ENCODE measurements around the gene EXOC3L4.
A peak's percentile ranks its signal among the peaks of the same experiment; 100 is the strongest.

The EXOC3L4 gene

GRCh38 chr14:103140316-103141109, 46.0 kb downstream of the EXOC3L4 start:
- H3K9me3 Mint-ChIP-seq, result no peaks in the 10 kb centered on the region
- TF ChIP-seq CTCF (IDR thresholded peaks at IDR 0.05), result no peak
- peaks cover 27% of the 10 kb centered on the region for H3K27me3 Mint-ChIP-seq (ENCODE audit: low read depth, poor library complexity)
- DNase-seq, result no peak
- no peak overlapping the region for H3K27ac Mint-ChIP-seq
- H3K4me3 Mint-ChIP-seq, result peak overlapping the region; percentile 78
- H3K4me1 Mint-ChIP-seq, result peaks cover 68% of the 10 kb centered on the region
- H3K36me3 Mint-ChIP-seq (ENCODE audit: low read depth), result peaks cover 10% of the 10 kb centered on the region

DNA sequence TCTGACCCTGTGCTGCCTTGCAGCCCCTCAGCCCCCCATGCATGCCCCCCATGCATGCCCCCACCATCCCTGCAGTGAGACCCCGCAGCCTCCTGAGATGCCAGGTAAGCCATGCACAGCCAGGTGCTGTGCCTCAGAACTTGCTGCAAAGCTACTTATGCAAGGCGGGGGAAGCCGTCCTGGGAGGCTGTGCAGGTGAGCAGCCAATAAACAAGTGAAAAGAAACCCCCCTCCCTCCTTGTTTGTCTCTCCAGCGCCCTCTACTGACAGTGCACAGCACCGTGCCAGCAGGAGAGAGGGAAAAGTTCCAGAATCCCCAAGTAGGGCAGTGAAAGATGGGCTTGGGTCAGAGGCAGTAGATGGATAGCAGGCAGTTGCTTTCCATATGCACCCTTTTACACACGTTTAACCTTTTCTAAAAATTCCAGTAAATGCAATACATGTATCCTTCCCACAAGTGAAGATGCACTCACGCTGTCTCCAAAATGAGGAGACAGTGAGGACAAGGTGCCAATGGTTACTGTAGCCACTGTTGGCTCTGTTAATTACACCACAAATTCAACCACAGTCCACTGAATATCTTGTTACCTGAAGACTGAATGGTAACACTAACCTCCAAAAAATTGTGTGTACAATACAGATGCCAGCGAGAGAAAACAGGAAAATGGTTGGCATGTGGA, 46.7 kb downstream of the EXOC3L4 start:
- DNase-seq, result no peak
- H3K36me3 Mint-ChIP-seq (ENCODE audit: low read depth), result peaks cover 8% of the 10 kb centered on the region
- TF ChIP-seq CTCF (IDR thresholded peaks at IDR 0.05), result peak; percentile 21
- peaks cover 68% of the 10 kb centered on the region for H3K4me1 Mint-ChIP-seq
- no peak overlapping the region for H3K4me3 Mint-ChIP-seq
- H3K27ac Mint-ChIP-seq, result no peak overlapping the region
- H3K27me3 Mint-ChIP-seq (ENCODE audit: low read depth, poor library complexity), result peaks cover 27% of the 10 kb centered on the region
- no peaks in the 10 kb centered on the region for H3K9me3 Mint-ChIP-seq

GRCh38 chr14:103142026-103142425, 47.5 kb downstream of the EXOC3L4 start:
- H3K9me3 Mint-ChIP-seq, result no peaks in the 10 kb centered on the region
- peaks cover 34% of the 10 kb centered on the region for H3K27me3 Mint-ChIP-seq (ENCODE audit: low read depth, poor library complexity)
- no peaks in the 10 kb centered on the region for H3K36me3 Mint-ChIP-seq (ENCODE audit: low read depth)
- no peak for DNase-seq
- peaks cover 60% of the 10 kb centered on the region for H3K4me1 Mint-ChIP-seq
- H3K4me3 Mint-ChIP-seq, result no peak overlapping the region
- no peak for TF ChIP-seq CTCF (IDR thresholded peaks at IDR 0.05)
- no peak overlapping the region for H3K27ac Mint-ChIP-seq

- Mint-ChIP-seq H3K27ac (no peak overlapping the region), H3K9me3 (no peaks in the 10 kb centered on the region), H3K4me1 (peaks cover 54% of the 10 kb centered on the region), H3K27me3 (ENCODE audit: low read depth, poor library complexity) (peaks cover 41% of the 10 kb centered on the region), H3K4me3 (no peak overlapping the region), H3K36me3 (ENCODE audit: low read depth) (no peaks in the 10 kb centered on the region)
- TF ChIP-seq CTCF (IDR thresholded peaks at IDR 0.05), result no peak
- DNase-seq, result no peak
Measured at GRCh38 chr14:103142721-103143302, 48.3 kb downstream of the EXOC3L4 start.

- Mint-ChIP-seq H3K27ac (no peak overlapping the region), H3K4me3 (no peak overlapping the region), H3K4me1 (peaks cover 52% of the 10 kb centered on the region), H3K36me3 (ENCODE audit: low read depth) (no peaks in the 10 kb centered on the region), H3K9me3 (no peaks in the 10 kb centered on the region), H3K27me3 (ENCODE audit: low read depth, poor library complexity) (peaks cover 48% of the 10 kb centered on the region)
- no peak for TF ChIP-seq CTCF (IDR thresholded peaks at IDR 0.05)
- DNase-seq, result no peak
Measured at GRCh38 chr14:103143506-103143905, 49.0 kb downstream of the EXOC3L4 start.
